Activated T-cell treated with anti-CD3 and anti-CD28 coated beads, Interleukin-2, amount 50 U/mL, for 24 hours (primary cell): ENCODE data around the gene EFHD2.

Source experiments
- DNase-seq: peaks from one replicate; pipeline ENCODE4 v3.0.0-alpha.2; 2020
- H3K27ac Mint-ChIP-seq: 2 replicates; pipeline ENCODE4 v1.8.0; 2020; ENCODE audit warnings: mild to moderate bottlenecking, mixed read lengths
- H3K27me3 Mint-ChIP-seq: 2 replicates; pipeline ENCODE4 v1.8.0; 2020; ENCODE audit warnings: mixed read lengths
- H3K36me3 Mint-ChIP-seq: 2 replicates; pipeline ENCODE4 v1.8.0; 2020; ENCODE audit warnings: low read depth, mixed read lengths
- H3K4me1 Mint-ChIP-seq: 2 replicates; pipeline ENCODE4 v1.8.0; 2020; ENCODE audit warnings: low read depth, mixed read lengths
- H3K4me3 Mint-ChIP-seq: 2 replicates; pipeline ENCODE4 v1.8.0; 2020; ENCODE audit warnings: mild to moderate bottlenecking, moderate library complexity, mixed read lengths
- H3K9me3 Mint-ChIP-seq: 2 replicates; pipeline ENCODE4 v1.8.0; 2020; ENCODE audit warnings: mixed read lengths

EFHD2 gene

GRCh38 chr1:15413563-15414444 lies 4.1 kb downstream of the EFHD2 start:
- DNase-seq: no peak
- H3K4me3 Mint-ChIP-seq: no peak overlapping the region
- H3K27ac Mint-ChIP-seq: peak overlapping the region; percentile 28
- H3K36me3 Mint-ChIP-seq: peaks cover 59% of the 10 kb centered on the region
- peaks cover 71% of the 10 kb centered on the region for H3K4me1 Mint-ChIP-seq
- no peaks in the 10 kb centered on the region for H3K9me3 Mint-ChIP-seq
- H3K27me3 Mint-ChIP-seq: peaks cover 3% of the 10 kb centered on the region

- DNase-seq: no peak
- peaks cover 69% of the 10 kb centered on the region for H3K4me1 Mint-ChIP-seq
- H3K27ac Mint-ChIP-seq: peak overlapping the region; percentile 81
- H3K9me3 Mint-ChIP-seq: no peaks in the 10 kb centered on the region
- no peaks in the 10 kb centered on the region for H3K27me3 Mint-ChIP-seq
- H3K4me3 Mint-ChIP-seq: no peak overlapping the region
- peaks cover 62% of the 10 kb centered on the region for H3K36me3 Mint-ChIP-seq
These were observed 4.8 kb downstream of the EFHD2 start for GRCh38 chr1:15414445-15414983.

GRCh38 chr1:15417059-15417934 lies 7.6 kb downstream of the EFHD2 start:
- peak; percentile 66 for DNase-seq

GRCh38 chr1:15418806-15419515 lies 9.3 kb downstream of the EFHD2 start:
- H3K27me3 Mint-ChIP-seq: no peaks in the 10 kb centered on the region
- H3K27ac Mint-ChIP-seq: peak overlapping the region; percentile 71
- H3K36me3 Mint-ChIP-seq: peaks cover 53% of the 10 kb centered on the region
- H3K4me1 Mint-ChIP-seq: peaks cover 60% of the 10 kb centered on the region
- no peak overlapping the region for H3K4me3 Mint-ChIP-seq
- no peak for DNase-seq
- H3K9me3 Mint-ChIP-seq: no peaks in the 10 kb centered on the region

More at GRCh38 chr1:15417059-15417934, 7.6 kb downstream of the EFHD2 start:
- H3K9me3 Mint-ChIP-seq: no peaks in the 10 kb centered on the region
- peaks cover 72% of the 10 kb centered on the region for H3K4me1 Mint-ChIP-seq
- peaks cover 63% of the 10 kb centered on the region for H3K36me3 Mint-ChIP-seq
- peak overlapping the region; percentile 64 for H3K4me3 Mint-ChIP-seq
- H3K27ac Mint-ChIP-seq: peak overlapping the region; percentile 81
- H3K27me3 Mint-ChIP-seq: no peaks in the 10 kb centered on the region

- DNase-seq: no peak
- H3K27ac Mint-ChIP-seq: peak overlapping the region; percentile 7
- H3K27me3 Mint-ChIP-seq: no peaks in the 10 kb centered on the region
- H3K9me3 Mint-ChIP-seq: no peaks in the 10 kb centered on the region
- H3K36me3 Mint-ChIP-seq: peaks cover 51% of the 10 kb centered on the region
- peaks cover 40% of the 10 kb centered on the region for H3K4me1 Mint-ChIP-seq
- H3K4me3 Mint-ChIP-seq: no peak overlapping the region
These were observed 11.3 kb downstream of the EFHD2 start for GRCh38 chr1:15420853-15421465.

GRCh38 chr1:15422871-15423270 lies 13.2 kb downstream of the EFHD2 start:
- Mint-ChIP-seq H3K27ac (no peak overlapping the region), H3K27me3 (no peaks in the 10 kb centered on the region), H3K36me3 (peaks cover 62% of the 10 kb centered on the region), H3K4me1 (peaks cover 26% of the 10 kb centered on the region), H3K4me3 (no peak overlapping the region), H3K9me3 (no peaks in the 10 kb centered on the region)
- DNase-seq: no peak

GRCh38 chr1:15423355-15424077 lies 13.8 kb downstream of the EFHD2 start:
- H3K4me1 Mint-ChIP-seq: peaks cover 25% of the 10 kb centered on the region
- H3K27me3 Mint-ChIP-seq: no peaks in the 10 kb centered on the region
- H3K4me3 Mint-ChIP-seq: no peak overlapping the region
- peak overlapping the region; percentile 71 for H3K27ac Mint-ChIP-seq
- H3K9me3 Mint-ChIP-seq: no peaks in the 10 kb centered on the region
- DNase-seq: no peak
- peaks cover 67% of the 10 kb centered on the region for H3K36me3 Mint-ChIP-seq

- peaks cover 62% of the 10 kb centered on the region for H3K36me3 Mint-ChIP-seq
- no peaks in the 10 kb centered on the region for H3K9me3 Mint-ChIP-seq
- DNase-seq: no peak
- H3K4me1 Mint-ChIP-seq: peaks cover 21% of the 10 kb centered on the region
- H3K4me3 Mint-ChIP-seq: no peak overlapping the region
- peak overlapping the region; percentile 71 for H3K27ac Mint-ChIP-seq
- H3K27me3 Mint-ChIP-seq: no peaks in the 10 kb centered on the region
These were observed 14.5 kb downstream of the EFHD2 start for GRCh38 chr1:15424146-15424667.

GRCh38 chr1:15424981-15425380 lies 15.3 kb downstream of the EFHD2 start:
- no peak for DNase-seq
- peaks cover 61% of the 10 kb centered on the region for H3K36me3 Mint-ChIP-seq
- H3K27ac Mint-ChIP-seq: peak overlapping the region; percentile 71
- no peak overlapping the region for H3K4me3 Mint-ChIP-seq
- H3K9me3 Mint-ChIP-seq: no peaks in the 10 kb centered on the region
- no peaks in the 10 kb centered on the region for H3K27me3 Mint-ChIP-seq
- peaks cover 16% of the 10 kb centered on the region for H3K4me1 Mint-ChIP-seq

GRCh38 chr1:15425521-15425920 lies 15.8 kb downstream of the EFHD2 start:
- DNase-seq: no peak
- H3K36me3 Mint-ChIP-seq: peaks cover 63% of the 10 kb centered on the region
- H3K27ac Mint-ChIP-seq: peak overlapping the region; percentile 84
- H3K27me3 Mint-ChIP-seq: no peaks in the 10 kb centered on the region
- H3K4me1 Mint-ChIP-seq: peaks cover 14% of the 10 kb centered on the region
- H3K4me3 Mint-ChIP-seq: no peak overlapping the region
- H3K9me3 Mint-ChIP-seq: no peaks in the 10 kb centered on the region

- DNase-seq: no peak
- H3K4me3 Mint-ChIP-seq: no peak overlapping the region
- H3K36me3 Mint-ChIP-seq: peaks cover 63% of the 10 kb centered on the region
- H3K4me1 Mint-ChIP-seq: peaks cover 10% of the 10 kb centered on the region
- peak overlapping the region; percentile 84 for H3K27ac Mint-ChIP-seq
- no peaks in the 10 kb centered on the region for H3K9me3 Mint-ChIP-seq
- H3K27me3 Mint-ChIP-seq: no peaks in the 10 kb centered on the region
These were observed 16.3 kb downstream of the EFHD2 start for GRCh38 chr1:15425958-15426357.

GRCh38 chr1:15426492-15427279 lies 17.0 kb downstream of the EFHD2 start:
- Mint-ChIP-seq H3K27ac (peak overlapping the region; percentile 84), H3K27me3 (no peaks in the 10 kb centered on the region), H3K4me1 (peaks cover 8% of the 10 kb centered on the region), H3K36me3 (peaks cover 58% of the 10 kb centered on the region), H3K4me3 (no peak overlapping the region), H3K9me3 (no peaks in the 10 kb centered on the region)
- no peak for DNase-seq
